Ovary (tissue), 9 donors: ENCODE results near the gene C10orf143. TPM values are rescaled to one million over a fixed set of nuclear protein-coding genes. Genes with fewer than 3 reads are reported as not detected.
A peak's percentile ranks its signal among the peaks of the same experiment; 100 is the strongest.

ENCODE experiments used
- DNase-seq, 5 donors: peaks; one replicate each; pipeline ENCODE4 v3.0.0-alpha.2; 2019 to 2020
- H3K27ac ChIP-seq, 2 donors: fragments of 200-600 bp; one replicate each; pipeline versions ENCODE4 v1.5.1 to v1.8.0; 2019 to 2022
- H3K27me3 ChIP-seq: fragments of 200-600 bp; one replicate; pipeline ENCODE4 v1.8.0; 2022
- H3K36me3 ChIP-seq: fragments of 200-600 bp; sonication (generic); one replicate; pipeline ENCODE4 v1.5.1; 2019
- H3K4me1 ChIP-seq: one replicate; pipeline ENCODE4 v1.8.1; 2013; ENCODE audit warnings: mild to moderate bottlenecking, moderate library complexity; ENCODE audit not compliant: insufficient read depth
- H3K4me3 ChIP-seq: fragments of 200-600 bp; sonication (generic); one replicate; pipeline ENCODE4 v1.5.1; 2017
- H3K9me3 ChIP-seq, 2 donors: fragments of 200-600 bp in 1 of 2; sonication (generic) in 1 of 2; one replicate each; pipeline versions ENCODE4 v1.5.1 to v1.8.1; 2013 to 2019; ENCODE audit warnings: mild to moderate bottlenecking in 1 of 2, moderate library complexity in 1 of 2
- CTCF ChIP-seq, 3 donors: fragments of 450-650 bp in 2 of 3; fragments of 200-600 bp in 1 of 3; IDR thresholded peaks; one replicate each; pipeline versions ENCODE4 v1.5.1 to v1.8.0; 2016 to 2022; ENCODE audit warnings: antibody characterized with exemption in 3 of 3, mild to moderate bottlenecking in 1 of 3
- EP300 ChIP-seq: sonication (generic); formaldehyde crosslinking; IDR thresholded peaks from one replicate; pipeline ENCODE4 v1.6.1; 2017; ENCODE audit warnings: antibody characterized with exemption
- POLR2A ChIP-seq: fragments of 450-650 bp; IDR thresholded peaks from one replicate; pipeline ENCODE4 v1.6.1; 2017; ENCODE audit warnings: antibody characterized with exemption, mild to moderate bottlenecking, moderate library complexity
- WGBS, 3 donors: extraction: QIAGEN DNeasy Blood & Tissue Kit in 1 of 3; methylation state at CpG; one replicate each; pipeline versions ENCODE4 v1.1.5 to v1.1.7; 2013 to 2017; 5-methylcytosine and 5-hydroxymethylcytosine counted together
- intact Hi-C, 4 donors: fragments of 100-400 bp; cut with DNase I; formaldehyde crosslinking; loops; one replicate each; pipeline versions ENCODE4 v1.11.0 to v1.15.1; 2022 to 2023
- polyA plus RNA-seq, 2 donors: library from polyadenylated mRNA; stranded (reverse); fragments of 200-250 nt in 1 of 2; fragments of 350-450 nt in 1 of 2; fragmentation: Illumina TruSeq in 1 of 2; extraction: RNeasy Lipid Tissue Mini Kit (QIAGEN cat#74804) in 1 of 2; gene quantifications; one replicate each; pipeline ENCODE4 v1.2.3, GENCODE V29; 2013 to 2014
- total RNA-seq, 7 donors: library from RNA; depleted of rRNA in 2 of 7; stranded (reverse); fragments of >200 nt in 2 of 7; fragmentation: NEBNext Ultra II Directional in 3 of 7; extraction: Animal tissue kit (Norgen Biotek cat#: 25700) in 3 of 7; gene quantifications; one replicate each; pipeline versions ENCODE4 v1.1.0 to v1.2.4, GENCODE V29; 2016 to 2023
- donor health status: DM: no; HTN: no; CAD: no; lungs with moderate emphysema.
- donor health status: DM: no; HTN: no; CAD: no.
- donor health status: Bipolar disorder and iron deficiency.
- donor health status: DM: yes; HTN: yes; CAD: no.
- donor health status: DM: no; HTN: no; CAD: no.
- donor health status: DM: yes; HTN: yes; CAD: no.

Gene C10orf143
- total and polyA plus RNA-seq, 9 donors = 3.1 to 10.3 (median 5.9) TPM

GRCh38 chr10:130137090-130137448 lies 26.4 kb upstream of the C10orf143 start:
- Histone ChIP-seq H3K27ac (no peak overlapping the region), H3K9me3 (no peaks in the 10 kb centered on the region), H3K4me3 (peak overlapping the region; percentile 94), H3K27me3 (no peaks in the 10 kb centered on the region), H3K4me1 (peaks cover 18% of the 10 kb centered on the region), H3K36me3 (no peaks in the 10 kb centered on the region)
- no peak for DNase-seq
- TF ChIP-seq CTCF (IDR thresholded peaks at IDR 0.05) (no peak), POLR2A (no peak), EP300 (no peak)
- 1 to 3% (median 1%) methylated on average over 10 of the region's 10 CpGs for WGBS, 3 donors
- intact Hi-C loops = loop anchor here in 1 of 4 donors (2.0 kb wide), 1 partner anchor 26 kb away; the partner anchor contains the start of gene C10orf143

GRCh38 chr10:130136226-130137089 lies 25.8 kb upstream of the C10orf143 start, which contains the start of gene GLRX3:
Gene GLRX3 (plus strand): TSS chr10:130136391. CDS start chr10:130136421, 30 bp downstream.
- Histone ChIP-seq H3K9me3 (no peaks in the 10 kb centered on the region), H3K4me3 (peak within 1 kb of the TSS; percentile 94), H3K36me3 (no peaks in the 10 kb centered on the region), H3K4me1 (peaks cover 18% of the 10 kb centered on the region), H3K27ac (peak within 1 kb of the TSS in 1 of 2 donors; percentile 58), H3K27me3 (no peaks in the 10 kb centered on the region)
- peak; percentile 46 for TF ChIP-seq POLR2A
- TF ChIP-seq CTCF (IDR thresholded peaks at IDR 0.05) = no peak
- intact Hi-C loops = loop anchor here in 1 of 4 donors (2.0 kb wide), 1 partner anchor 26 kb away; the partner anchor contains the start of gene C10orf143
- 1% methylated on average over 67 to 96 of the region's 96 CpGs for WGBS, 3 donors
- DNase-seq = peak; percentile 82 to 92 (median 88)

- WGBS, 3 donors = 15 to 31% (median 16%) methylated on average over 10 to 17 of the region's 17 CpGs
- H3K4me1 ChIP-seq = peaks cover 16% of the 10 kb centered on the region
- no peak for TF ChIP-seq POLR2A
- no peak for TF ChIP-seq CTCF (IDR thresholded peaks at IDR 0.05)
- TF ChIP-seq EP300 = no peak
- H3K9me3 ChIP-seq = no peaks in the 10 kb centered on the region
- no peak for DNase-seq
- intact Hi-C loops = loop anchor here in 2 of 4 donors (2.0 kb wide), 2 partner anchors 23 to 25 kb away; partner anchors contain the start of gene C10orf143 (in 1 of the 2)
- H3K36me3 ChIP-seq = no peaks in the 10 kb centered on the region
- no peaks in the 10 kb centered on the region for H3K27me3 ChIP-seq
- peak overlapping the region in 1 of 2 donors; percentile 58 for H3K27ac ChIP-seq
- peak overlapping the region; percentile 94 for H3K4me3 ChIP-seq
Measured at GRCh38 chr10:130135676-130136225, 25.1 kb upstream of the C10orf143 start.

GRCh38 chr10:130128922-130129321 lies 18.3 kb upstream of the C10orf143 start:
- no peak for DNase-seq
- 18 to 32% (median 26%) methylated on average over 27 of the region's 27 CpGs for WGBS, 3 donors
- Histone ChIP-seq H3K4me3 (no peak overlapping the region), H3K36me3 (no peaks in the 10 kb centered on the region), H3K4me1 (no peaks in the 10 kb centered on the region), H3K27ac (no peak overlapping the region), H3K27me3 (no peaks in the 10 kb centered on the region), H3K9me3 (no peaks in the 10 kb centered on the region)
- TF ChIP-seq CTCF (IDR thresholded peaks at IDR 0.05) = no peak
- TF ChIP-seq POLR2A = no peak
- TF ChIP-seq EP300 = no peak
- intact Hi-C loops = no loop called here
